Heart left ventricle (tissue), 13 donors: Measurements from ENCODE around the gene XAB2.

Experiments used
- CTCF ChIP-seq, 12 donors: fragments of 200-600 bp; sonication (generic) in 4 of 12; IDR thresholded peaks; one replicate each; pipeline versions ENCODE4 v1.5.0 to v1.8.0; 2018 to 2022; ENCODE audit warnings: antibody characterized with exemption in 12 of 12, mild to moderate bottlenecking in 5 of 12
- POLR2A ChIP-seq, 2 donors: fragments of 450-650 bp; IDR thresholded peaks; one replicate each; pipeline ENCODE4 v1.6.1; 2017; ENCODE audit warnings: antibody characterized with exemption in 2 of 2, mild to moderate bottlenecking in 2 of 2, moderate library complexity in 2 of 2
- donor health status: ischemic (EF 13 %, LVEDD 7.1; RV severe dilation, severe dysfunction).
- donor health status: DM: no; HTN: yes; CAD: no.
- donor health status: DM: no; HTN: no; CAD: no.
- donor health status: ischemic (EF 25% LVEDD 6.9; RV normal size, moderate dysfunction).
- donor health status: ischemic (EF 25% LVEDD 5.7; RV mildly dilated, moderate dysfunction).
- donor health status: ischemic (EF 35%, LVEDD 5.7; RV mildly dilated, moderate dysfunction).
- donor health status: nonischemic (EF 11% LVEDD 7.7; RV severe dilation, severe dysfunction).
- donor health status: DM: yes; HTN: yes; CAD: no.
- donor health status: PGD.
- donor health status: ischemic (EF 29% LVEDD 5.4; RV normal size, mild dysfunction).
- donor health status: nonischemic (EF 23%, LVEDD 6.1; RV moderate dilation, normal function).

- TF ChIP-seq POLR2A (IDR thresholded peaks at IDR 0.05) (no peak), CTCF (IDR thresholded peaks at IDR 0.05) (no peak)
Observed at GRCh38 chr19:7610491-7611240, 18.7 kb downstream of the XAB2 start.
